Hepatic stellate cell (primary cell): ENCODE results near the gene PTPN7.
"Not testable (repeated sequence)": the region's sequence is repeated elsewhere in the genome, so short reads cannot be mapped to it uniquely, and the experiment has no call there.

ENCODE experiments used
- DNase-seq: peaks from one replicate; pipeline ENCODE4 v3.0.0; 2011; ENCODE audit warnings: low spot score

The PTPN7 gene

DNA sequence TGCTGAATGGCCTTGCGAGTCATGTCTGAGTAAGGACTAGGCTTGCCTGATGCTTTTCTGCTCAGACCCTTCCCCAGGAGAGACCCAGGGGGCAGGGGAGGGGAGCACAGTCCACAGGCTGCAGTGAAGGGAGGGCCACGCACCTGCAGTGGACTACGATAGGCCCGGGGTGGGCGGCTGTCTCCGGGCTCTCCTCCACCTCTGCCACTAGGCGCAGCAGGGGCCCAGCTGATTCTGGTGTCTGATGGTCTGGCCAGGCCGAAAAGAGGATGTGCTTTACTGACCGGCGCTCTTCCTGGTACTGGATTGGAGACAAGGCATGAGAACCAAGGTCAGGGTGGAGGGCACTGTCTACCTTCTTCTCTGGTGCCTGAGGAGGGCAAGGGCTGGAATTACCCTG, 8.0 kb downstream of the PTPN7 start:
- no peak for DNase-seq

DNA sequence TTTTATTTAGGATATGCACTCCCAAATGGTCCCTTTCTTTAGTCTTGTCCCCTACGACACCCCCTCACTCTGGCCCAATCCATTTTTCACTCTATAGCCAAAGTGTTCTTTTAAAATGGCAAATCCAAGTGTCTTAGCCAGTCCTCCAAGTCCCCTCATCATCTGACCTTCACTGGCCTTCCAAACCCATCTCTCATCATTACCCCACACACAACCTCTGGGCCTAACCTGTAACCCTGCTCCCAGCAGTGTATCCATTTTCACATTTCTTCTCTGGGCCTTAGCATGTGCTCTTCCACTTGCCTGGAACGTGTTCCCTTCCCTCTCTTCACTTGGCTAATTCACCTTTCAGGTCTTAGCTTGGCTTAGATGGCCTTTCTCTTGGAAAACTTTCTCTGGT, 9.4 kb downstream of the PTPN7 start:
- DNase-seq = no peak

DNA sequence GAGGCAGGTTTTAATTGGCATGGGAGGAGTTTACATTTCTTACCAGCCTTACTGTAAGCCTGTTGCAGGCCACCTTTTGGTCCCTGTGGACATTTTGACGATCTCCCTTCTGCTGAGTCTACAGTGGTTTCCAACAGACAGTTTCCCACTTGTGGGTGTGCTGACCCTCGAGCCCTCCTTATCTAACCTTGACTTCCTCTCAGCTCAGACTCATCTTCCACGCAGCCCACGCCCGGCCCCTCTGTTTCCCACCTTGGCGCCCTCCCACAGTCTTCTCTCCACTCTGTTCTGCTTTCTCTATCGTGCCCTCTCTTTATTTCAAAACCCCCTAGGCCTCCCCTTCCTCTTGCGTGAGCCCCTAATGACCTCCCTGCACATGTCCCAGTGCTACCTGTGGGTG, 9.8 kb downstream of the PTPN7 start:
- no peak for DNase-seq

GRCh38 chr1:202150187-202150586, 10.2 kb downstream of the PTPN7 start:
- DNase-seq = no peak

- peak; percentile 71 for DNase-seq
Observed at GRCh38 chr1:202149566-202149965, 10.8 kb downstream of the PTPN7 start.

DNA sequence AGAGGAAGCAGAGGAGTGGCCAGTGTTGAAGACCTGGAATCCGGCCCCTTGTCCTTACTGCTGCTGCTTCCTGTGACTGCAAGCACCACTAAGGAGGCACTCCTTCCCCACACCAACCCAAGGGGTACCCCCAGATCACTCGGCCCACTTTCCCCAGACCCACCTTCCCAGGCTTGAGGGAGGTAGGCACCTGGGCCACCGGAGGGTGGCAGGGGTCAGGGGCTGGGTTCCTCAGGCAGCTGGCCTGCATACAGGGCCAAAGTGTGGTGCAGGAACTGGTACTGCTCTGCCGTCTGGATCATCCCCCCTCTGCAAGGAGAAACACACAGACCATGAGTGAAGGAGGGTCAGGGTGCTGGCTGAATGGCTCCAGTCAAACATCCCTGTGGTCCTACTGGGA, 12.0 kb downstream of the PTPN7 start:
- DNase-seq = no peak

- no peak for DNase-seq
Observed at GRCh38 chr1:202146993-202147392, 13.4 kb downstream of the PTPN7 start.

DNA sequence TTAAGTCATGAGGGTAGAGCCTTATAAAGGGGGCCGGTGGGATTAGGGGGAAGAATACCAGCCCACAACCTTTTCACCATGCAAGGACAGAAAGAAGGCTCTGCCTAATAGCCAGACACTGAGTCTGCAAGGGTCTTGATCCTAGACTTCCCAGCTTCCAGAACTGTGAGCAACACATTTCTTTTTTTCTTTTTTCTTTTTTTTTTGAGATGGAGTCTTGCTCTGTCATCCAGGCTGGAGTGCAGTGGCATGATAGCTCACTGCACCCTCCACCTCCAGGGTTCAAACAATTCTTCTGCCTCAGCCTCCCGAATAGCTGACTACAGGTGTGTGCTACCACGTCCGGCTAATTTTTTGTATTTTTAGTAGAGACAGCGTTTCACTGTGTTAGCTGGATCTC, 14.1 kb downstream of the PTPN7 start:
- no peak for DNase-seq

DNA sequence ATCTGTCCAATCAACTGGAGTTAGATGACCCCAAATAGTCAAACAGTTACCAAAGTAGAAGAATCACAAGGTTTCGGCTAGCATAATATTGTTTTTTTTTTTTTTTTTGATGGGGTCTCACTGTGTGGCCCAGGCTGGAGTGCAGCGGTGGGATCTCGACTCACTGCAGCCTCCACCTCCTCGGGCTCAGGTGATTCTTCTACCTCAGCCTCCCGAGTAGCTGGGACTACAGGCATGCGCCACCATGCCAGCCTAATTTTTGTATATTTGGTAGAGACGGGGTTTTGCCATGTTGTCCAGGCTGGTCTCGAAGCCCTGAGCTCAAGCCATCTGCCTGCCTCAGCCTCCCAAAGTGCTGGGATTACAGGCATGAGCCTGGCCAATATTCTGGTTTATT, 14.7 kb downstream of the PTPN7 start:
- not testable (repeated sequence) for DNase-seq

DNA sequence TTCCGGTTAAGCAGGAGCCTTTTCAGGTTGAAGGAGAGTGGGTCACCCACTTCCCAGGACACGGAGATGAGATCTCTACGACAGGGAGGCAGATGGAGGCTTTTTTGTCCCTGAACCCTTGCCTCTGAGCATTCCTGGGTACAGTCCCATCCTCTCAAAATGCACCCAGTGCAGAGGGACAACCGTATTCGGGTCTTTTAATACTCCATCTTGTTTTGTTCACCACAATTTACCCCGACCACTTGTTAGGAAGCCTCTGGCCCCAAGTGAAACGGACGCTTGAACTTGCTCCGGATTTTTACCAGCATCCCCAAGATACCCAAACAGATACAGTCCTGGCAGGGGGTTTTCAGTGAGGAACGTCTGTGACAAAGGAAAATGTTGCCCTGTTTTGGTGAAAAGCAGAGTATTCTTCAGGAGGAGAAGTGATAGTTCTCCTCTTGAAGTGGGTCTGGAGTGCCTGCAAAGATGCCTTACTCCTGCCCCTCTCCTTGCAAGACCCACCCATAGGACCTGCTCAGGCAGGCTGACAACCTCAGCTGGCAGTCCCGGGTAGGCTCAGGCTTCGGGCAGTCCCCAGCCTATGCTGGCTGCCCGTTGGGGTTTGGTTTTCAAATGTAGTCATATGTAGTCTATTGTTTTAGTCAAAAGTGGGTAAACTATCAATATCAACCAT, 15.2 kb downstream of the PTPN7 start:
- DNase-seq = no peak

- DNase-seq = peak; percentile 81
Observed at GRCh38 chr1:202144402-202145067, 15.9 kb downstream of the PTPN7 start, which contains the start of gene ARL8A. ARL8A (minus strand) TSS chr1:202144737; CDS start chr1:202144572, 165 bp downstream.

DNA sequence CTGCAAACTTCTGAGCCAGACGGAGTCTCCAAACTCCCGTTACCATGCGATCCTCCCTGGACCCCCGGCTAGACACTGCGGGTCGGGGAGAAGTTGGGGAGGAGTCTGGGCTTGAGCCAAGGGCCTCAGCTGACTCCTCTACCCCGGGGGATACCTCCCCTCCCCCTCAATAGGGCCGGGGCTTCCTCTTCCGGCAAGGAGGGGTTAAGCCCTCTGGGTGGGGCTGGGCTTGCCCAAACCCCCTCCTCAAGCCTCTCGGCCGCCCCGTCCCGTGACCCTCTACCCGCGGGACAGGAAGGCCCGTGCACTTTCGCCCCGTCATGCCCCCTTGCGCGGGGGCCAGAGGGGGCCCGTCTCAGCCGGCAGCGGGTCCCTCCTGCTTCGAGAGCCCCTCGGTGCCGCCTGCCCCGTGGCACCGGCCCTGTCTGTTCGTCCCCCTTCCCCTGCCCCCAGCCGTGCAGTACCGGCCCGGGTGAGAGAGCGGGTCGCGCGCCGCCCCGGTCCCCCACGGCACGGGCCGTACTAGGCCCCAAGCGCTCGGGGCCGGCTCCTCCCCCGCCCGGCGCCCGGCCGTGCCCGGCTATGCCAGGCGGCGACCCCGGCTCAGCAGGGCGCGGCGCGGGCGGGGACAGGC, 16.5 kb downstream of the PTPN7 start:
- no peak for DNase-seq

DNA sequence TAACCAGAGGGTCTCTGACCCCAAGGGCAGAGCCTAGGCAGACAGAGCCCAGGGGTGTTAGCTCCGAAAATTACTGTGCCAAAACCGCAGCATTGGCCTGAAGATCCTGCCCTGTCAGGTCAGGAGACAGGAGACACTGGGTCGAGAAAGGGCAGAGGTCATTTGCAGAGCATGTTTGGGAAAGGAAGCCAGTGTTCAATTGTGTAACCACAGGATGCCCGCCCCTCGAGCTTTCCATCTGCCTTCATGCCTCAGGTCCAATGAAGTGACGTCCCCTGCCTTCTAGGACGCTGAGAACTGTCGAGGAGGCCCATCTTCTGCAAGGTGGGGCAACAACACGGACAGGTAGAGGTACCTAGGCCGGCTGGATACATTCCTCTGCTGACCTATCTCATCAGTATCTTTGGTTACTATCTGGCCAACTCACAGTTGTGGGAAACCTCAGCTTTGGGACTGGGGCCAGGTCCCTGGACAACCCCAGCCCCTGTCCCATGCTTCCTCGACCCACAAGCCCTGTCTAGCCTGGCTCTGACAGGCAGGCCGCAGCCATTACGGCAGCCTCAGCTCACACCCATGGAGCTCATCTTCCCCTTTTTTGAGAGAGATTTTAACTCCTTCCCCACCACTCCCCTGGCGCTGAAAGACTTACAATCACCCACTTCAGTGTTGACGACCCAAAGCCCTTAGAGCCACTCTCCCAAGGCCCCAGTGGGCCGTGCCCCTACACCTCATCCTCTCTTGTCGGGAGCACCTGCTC, 17.2 kb downstream of the PTPN7 start:
- peak; percentile 53 for DNase-seq

DNA sequence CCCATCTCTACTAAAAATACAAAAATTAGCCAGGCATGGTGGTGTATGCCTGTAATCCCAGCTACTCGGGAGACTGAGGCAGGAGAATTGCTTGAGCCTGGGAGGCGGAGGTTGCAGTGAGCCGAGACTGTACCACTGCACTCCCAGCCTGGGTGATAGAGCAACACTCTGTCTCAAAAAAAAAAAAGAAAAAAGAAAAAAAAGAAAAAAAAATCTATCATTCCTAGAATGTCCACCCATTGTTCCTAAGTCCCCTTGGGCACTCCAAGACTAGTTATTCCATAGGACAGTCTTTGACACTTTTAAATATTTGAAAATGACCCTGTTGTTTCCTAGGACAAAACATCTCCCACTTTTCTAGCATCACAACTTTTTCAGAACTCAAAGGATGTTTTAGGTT, 18.9 kb downstream of the PTPN7 start:
- DNase-seq = not testable (repeated sequence)

DNA sequence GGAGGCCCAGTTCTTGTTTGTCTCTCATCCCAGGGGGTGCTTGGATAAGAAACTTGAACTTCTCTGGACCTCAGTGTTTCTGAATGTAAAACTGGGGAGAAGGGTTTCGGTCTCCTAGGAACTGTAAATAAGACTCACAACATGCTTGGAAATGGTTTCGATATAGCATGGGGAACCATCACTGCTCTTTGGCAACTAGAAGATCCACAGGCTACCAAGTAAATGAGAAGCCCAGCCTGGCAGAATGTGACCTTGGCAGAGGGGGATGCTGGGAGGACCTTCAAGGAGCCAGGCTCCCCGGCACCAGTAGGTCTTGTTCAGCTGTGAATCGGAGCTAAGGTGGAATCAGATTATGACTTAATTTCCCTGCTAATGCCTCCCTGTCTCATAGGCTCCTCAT, 19.6 kb downstream of the PTPN7 start:
- no peak for DNase-seq

DNA sequence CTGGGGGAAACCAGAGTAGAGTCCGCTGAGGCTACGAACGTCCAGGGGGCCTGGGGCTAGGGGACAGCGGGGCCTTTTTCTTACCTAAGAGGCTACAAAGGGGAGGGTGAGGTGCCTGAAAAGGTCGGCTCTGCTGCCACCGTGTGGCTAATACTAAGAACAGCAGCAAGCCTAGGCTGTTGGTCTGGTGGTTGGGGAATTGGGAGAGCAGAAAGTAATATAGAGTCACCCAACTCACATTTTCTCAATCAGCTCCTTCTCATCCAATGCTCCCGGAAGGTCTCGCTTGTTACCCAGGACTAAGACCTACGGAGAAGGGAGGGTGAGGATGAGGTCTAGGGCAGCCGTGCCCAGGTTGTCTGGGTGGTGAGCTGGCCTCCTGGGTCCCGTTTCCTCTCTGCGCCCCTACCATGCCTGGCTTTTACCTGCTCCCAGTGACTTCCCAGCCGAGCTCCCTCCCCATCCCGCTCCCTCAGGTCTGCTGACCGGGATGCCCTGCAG, 25.1 kb downstream of the PTPN7 start:
- DNase-seq = peak; percentile 93

DNA sequence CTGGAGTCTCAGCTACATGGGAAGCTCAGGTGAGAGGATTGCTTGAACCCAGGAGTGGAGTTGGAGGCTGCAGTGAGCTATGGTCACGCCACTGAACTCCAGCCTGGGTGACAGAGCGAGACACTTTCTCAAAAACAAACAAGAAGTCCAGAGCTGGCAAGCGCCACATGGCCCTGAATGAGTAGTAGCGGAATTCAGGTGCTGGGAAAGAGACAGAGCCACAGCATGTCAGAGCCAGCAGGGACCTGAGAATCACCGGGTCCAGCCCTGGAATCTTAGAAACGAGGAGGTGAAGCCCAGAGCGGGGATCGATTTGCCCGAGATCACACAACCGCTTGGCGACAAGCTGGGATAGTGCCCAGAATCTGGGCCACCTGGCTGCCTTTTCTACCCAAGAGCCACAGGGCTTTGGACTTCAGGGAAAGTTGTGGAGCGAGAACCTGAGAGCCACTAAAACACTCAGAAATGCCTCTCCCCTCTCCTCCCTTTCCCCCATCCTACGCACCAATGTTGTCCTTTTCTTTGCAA, 25.7 kb downstream of the PTPN7 start:
- no peak for DNase-seq

GRCh38 chr1:202133989-202134388, 26.4 kb downstream of the PTPN7 start:
- DNase-seq = no peak

- DNase-seq = no peak
Observed at GRCh38 chr1:202133496-202133895, 26.9 kb downstream of the PTPN7 start.

GRCh38 chr1:202133001-202133400, 27.4 kb downstream of the PTPN7 start:
- no peak for DNase-seq

DNA sequence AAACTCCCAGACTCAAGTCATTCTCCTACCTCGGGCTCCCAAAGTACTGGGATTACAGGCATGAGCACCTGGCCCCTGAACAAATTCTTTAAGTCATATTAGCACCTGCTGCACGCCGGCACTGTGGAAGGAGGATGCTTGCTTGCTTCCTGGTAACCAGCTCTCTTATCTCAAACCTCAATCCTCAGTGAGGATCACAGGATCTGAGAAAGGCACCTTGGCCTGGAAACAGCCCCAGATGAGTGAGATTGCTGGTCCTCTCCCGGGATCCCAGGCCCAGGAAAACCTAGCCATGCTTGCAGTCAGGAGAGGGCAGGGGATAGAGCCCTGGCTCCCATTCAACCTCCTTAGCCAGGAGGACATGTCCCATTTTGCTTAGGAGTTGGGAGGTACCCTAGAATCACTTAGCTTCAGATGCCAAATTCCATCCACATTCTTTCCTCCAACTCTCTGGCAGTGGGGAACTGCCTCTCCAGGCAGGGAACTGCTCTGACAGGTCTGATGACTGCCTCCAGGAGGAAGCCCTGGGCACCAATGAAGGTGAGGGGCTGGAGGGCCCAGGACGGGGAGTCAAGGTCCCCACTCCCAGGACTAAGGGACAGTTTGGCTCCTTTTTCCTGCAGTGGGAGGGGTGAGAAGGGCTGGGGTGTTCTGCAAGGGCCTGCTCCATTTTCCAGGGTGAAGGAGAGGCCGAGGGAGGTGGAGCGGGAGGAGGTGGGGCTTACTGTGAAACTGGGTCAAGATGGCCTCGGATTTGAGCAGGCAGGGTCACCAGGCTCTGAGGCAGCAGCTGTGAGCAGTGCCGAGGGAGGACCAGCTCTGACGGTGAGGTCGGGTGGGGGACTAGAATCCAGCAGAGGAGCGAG, 28.2 kb downstream of the PTPN7 start:
- DNase-seq = no peak
